GM13977 (cell line): Measurements from ENCODE around the gene SH3RF2.

Experiments used
- DNase-seq: peaks from one replicate; pipeline ENCODE4 v3.0.0; 2012; ENCODE audit warnings: low spot score
- CTCF ChIP-seq: IDR thresholded peaks from 2 replicates; pipeline ENCODE4 v1.5.1; 2012; ENCODE audit warnings: mild to moderate bottlenecking, control low read depth; ENCODE audit not compliant: insufficient read depth; ENCODE audit errors: extremely low read depth, missing control alignments
- in situ Hi-C: fragments of 300-500 bp; cut with MboI; formaldehyde crosslinking; loops from one replicate; pipeline ENCODE4 v1.12.0; 2022; ENCODE audit warnings: low sequenced_read_pairs, low pct_unique_long_range_greater_than_20kb, mixed read lengths, inconsistent platforms; ENCODE audit not compliant: unreplicated experiment

SH3RF2 gene

GRCh38 chr5:145903113-145903512 lies 33.3 kb upstream of the SH3RF2 start:
- in situ Hi-C loops = no loop called here

GRCh38 chr5:145903867-145904266 lies 32.5 kb upstream of the SH3RF2 start:
- in situ Hi-C loops = no loop called here
- DNase-seq = no peak

More at GRCh38 chr5:145903113-145903512, 33.3 kb upstream of the SH3RF2 start:
- TF ChIP-seq CTCF = peak; percentile 4
- DNase-seq = no peak

GRCh38 chr5:145904743-145905142 lies 31.6 kb upstream of the SH3RF2 start:
- DNase-seq = no peak
- TF ChIP-seq CTCF = no peak
- in situ Hi-C loops = no loop called here

More at GRCh38 chr5:145903867-145904266, 32.5 kb upstream of the SH3RF2 start:
- TF ChIP-seq CTCF = no peak

- in situ Hi-C loops = no loop called here
- no peak for TF ChIP-seq CTCF
- no peak for DNase-seq
Observed at GRCh38 chr5:145906401-145906800, 30.0 kb upstream of the SH3RF2 start.

GRCh38 chr5:145908206-145908960 lies 28.0 kb upstream of the SH3RF2 start:
- in situ Hi-C loops = no loop called here
- no peak for TF ChIP-seq CTCF
- no peak for DNase-seq

- no peak for DNase-seq
- in situ Hi-C loops = no loop called here
- TF ChIP-seq CTCF = no peak
Observed at GRCh38 chr5:145911164-145911563, 25.2 kb upstream of the SH3RF2 start.

- DNase-seq = no peak
- no peak for TF ChIP-seq CTCF
- in situ Hi-C loops = no loop called here
Observed at GRCh38 chr5:145912019-145912418, 24.4 kb upstream of the SH3RF2 start.
